HepG2 (cell line): ENCODE results near the gene AANAT. TPM values are rescaled to one million over a fixed set of nuclear protein-coding genes. Genes with fewer than 3 reads are reported as not detected.

Experiments used
- CAMTA2 ChIP-seq: sonication (generic); formaldehyde crosslinking; IDR thresholded peaks from 2 replicates; pipeline ENCODE4 v1.4.0; 2020; ENCODE audit warnings: mild to moderate bottlenecking, missing genetic modification reagents, borderline replicate concordance
- KDM6A ChIP-seq: IDR thresholded peaks from 2 replicates; pipeline ENCODE4 v1.6.1; 2016; ENCODE audit warnings: low read depth
- MAZ ChIP-seq, 2 experiments: sonication (generic) in 1 of 2; formaldehyde crosslinking in 1 of 2; IDR thresholded peaks; 2 replicates each; pipeline versions ENCODE4 v1.5.0 to v1.6.1; 2012 to 2020; ENCODE audit warnings: low read depth in 2 of 2, mild to moderate bottlenecking in 2 of 2, borderline replicate concordance in 1 of 2, improper control_type of control experiment in 1 of 2, low read length in 1 of 2, missing genetic modification reagents in 1 of 2, moderate library complexity in 1 of 2
- NBN ChIP-seq: fragments of 450-650 bp; conservative IDR thresholded peaks from 2 replicates; pipeline ENCODE4 v1.6.1; 2017
- POLR2G ChIP-seq: fragments of 200-400 bp; formaldehyde crosslinking; IDR thresholded peaks from 2 replicates; pipeline ENCODE4 v1.6.1; 2018; ENCODE audit warnings: mild to moderate bottlenecking, low read depth, low read length, moderate library complexity
- REPIN1 ChIP-seq: sonication (generic); formaldehyde crosslinking; IDR thresholded peaks from 2 replicates; pipeline ENCODE4 v1.8.0; 2022; ENCODE audit warnings: missing genetic modification reagents, low read depth, mild to moderate bottlenecking, borderline replicate concordance
- TBX2 ChIP-seq: sonication (generic); formaldehyde crosslinking; IDR thresholded peaks from 2 replicates; pipeline ENCODE4 v1.5.0; 2020; ENCODE audit warnings: missing genetic modification reagents, mild to moderate bottlenecking, borderline replicate concordance
- ZC3H13 ChIP-seq: sonication (generic); formaldehyde crosslinking; IDR thresholded peaks from 2 replicates; pipeline ENCODE4 v1.8.1; 2023; ENCODE audit warnings: mild to moderate bottlenecking, missing genetic modification reagents, moderate library complexity
- ZNF207 ChIP-seq: fragments of 450-650 bp; IDR thresholded peaks from 2 replicates; pipeline ENCODE4 v1.6.1; 2016; ENCODE audit warnings: antibody characterized with exemption, borderline replicate concordance
- ZNF329 ChIP-seq: sonication (generic); formaldehyde crosslinking; IDR thresholded peaks from 2 replicates; pipeline ENCODE4 v1.9.0; 2021; ENCODE audit warnings: low read depth, mild to moderate bottlenecking, missing genetic modification reagents
- ZNF552 ChIP-seq: sonication (generic); formaldehyde crosslinking; IDR thresholded peaks from 2 replicates; pipeline ENCODE4 v1.9.0; 2022; ENCODE audit warnings: missing genetic modification reagents, mild to moderate bottlenecking, borderline replicate concordance
- ZNF564 ChIP-seq: sonication (generic); formaldehyde crosslinking; IDR thresholded peaks from 2 replicates; pipeline ENCODE4 v1.8.1; 2023; ENCODE audit warnings: mild to moderate bottlenecking, missing genetic modification reagents
- ZNF607 ChIP-seq: sonication (generic); formaldehyde crosslinking; IDR thresholded peaks from 2 replicates; pipeline ENCODE4 v1.5.1; 2020; ENCODE audit warnings: missing genetic modification reagents, mild to moderate bottlenecking, borderline replicate concordance
- ZNF615 ChIP-seq: sonication (generic); formaldehyde crosslinking; IDR thresholded peaks from 2 replicates; pipeline ENCODE4 v1.5.0; 2020; ENCODE audit warnings: mild to moderate bottlenecking, missing genetic modification reagents, borderline replicate concordance
- ZNF724P ChIP-seq: sonication (generic); formaldehyde crosslinking; IDR thresholded peaks from 2 replicates; pipeline ENCODE4 v1.8.0; 2022; ENCODE audit warnings: missing genetic modification reagents, borderline replicate concordance
- polyA plus RNA-seq, 8 experiments: library from polyadenylated mRNA; depleted of rRNA in 3 of 8; stranded (reverse) in 7 of 8; unstranded in 1 of 8; fragments of >200 nt; fragmentation: Illumina TruSeq in 4 of 8; extraction: Trizol in 4 of 8; gene quantifications; 2 replicates each; pipeline versions ENCODE4 v1.2.1 to v1.2.3, GENCODE V29; 2011 to 2016; ENCODE audit warnings: low read depth in 4 of 8, missing spikeins in 1 of 8, mixed read lengths in 1 of 8; ENCODE audit not compliant: insufficient read depth in 1 of 8
- total RNA-seq, 5 experiments: library from RNA; depleted of rRNA; stranded (reverse); fragments of >200 nt; fragmentation: Illumina TruSeq; extraction: Trizol; gene quantifications; 2 replicates each; pipeline ENCODE4 v1.2.3, GENCODE V29; 2016; ENCODE audit warnings: low read depth in 1 of 5
- TF ChIP-seq, protein P1 (sequence below): sonication (generic); formaldehyde crosslinking; IDR thresholded peaks from 2 replicates; pipeline ENCODE4 v1.4.0; 2020; ENCODE audit warnings: low read depth, mild to moderate bottlenecking, missing genetic modification reagents
- TF ChIP-seq, protein P2 (sequence below): sonication (generic); formaldehyde crosslinking; IDR thresholded peaks from one replicate; pipeline ENCODE4 v1.5.1; 2020; ENCODE audit warnings: mild to moderate bottlenecking, missing genetic modification reagents; ENCODE audit errors: not compliant biosample characterization
- TF ChIP-seq, protein P3 (sequence below): sonication (generic); formaldehyde crosslinking; IDR thresholded peaks from 2 replicates; pipeline ENCODE4 v1.4.0; 2020; ENCODE audit warnings: mild to moderate bottlenecking, missing genetic modification reagents

Gene AANAT
- total and polyA plus RNA-seq, 2 of the 13 experiments (the other 11 are each of a cell fraction or from before 2014, with no cell fraction given), result 0.07 TPM; not detected in 1

DNA sequence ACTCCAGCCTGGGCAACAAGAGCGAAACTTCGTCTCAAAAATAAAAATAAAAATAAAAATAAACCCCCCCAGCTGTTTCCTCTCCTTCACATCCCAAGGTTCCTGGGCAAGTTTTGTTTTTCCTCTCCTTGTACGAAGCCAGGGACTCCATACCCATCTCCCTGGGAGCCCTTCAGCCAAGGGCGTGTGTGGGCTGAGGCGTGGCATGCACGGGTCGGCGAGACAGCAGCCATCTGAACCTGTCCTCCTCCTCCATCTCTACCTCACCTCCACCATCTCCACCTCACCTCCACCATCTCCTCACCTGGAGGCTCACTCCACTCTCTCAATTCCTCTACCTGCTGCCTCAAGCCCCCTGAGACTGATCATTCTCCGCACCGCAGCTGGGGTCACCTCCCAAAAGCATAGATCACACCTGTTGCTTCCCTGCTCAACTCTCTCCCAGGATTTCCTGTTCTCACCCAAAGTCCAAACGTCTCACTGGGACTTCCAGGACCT, 16.9 kb downstream of the AANAT start (continued):
- TF ChIP-seq, protein P1, sequence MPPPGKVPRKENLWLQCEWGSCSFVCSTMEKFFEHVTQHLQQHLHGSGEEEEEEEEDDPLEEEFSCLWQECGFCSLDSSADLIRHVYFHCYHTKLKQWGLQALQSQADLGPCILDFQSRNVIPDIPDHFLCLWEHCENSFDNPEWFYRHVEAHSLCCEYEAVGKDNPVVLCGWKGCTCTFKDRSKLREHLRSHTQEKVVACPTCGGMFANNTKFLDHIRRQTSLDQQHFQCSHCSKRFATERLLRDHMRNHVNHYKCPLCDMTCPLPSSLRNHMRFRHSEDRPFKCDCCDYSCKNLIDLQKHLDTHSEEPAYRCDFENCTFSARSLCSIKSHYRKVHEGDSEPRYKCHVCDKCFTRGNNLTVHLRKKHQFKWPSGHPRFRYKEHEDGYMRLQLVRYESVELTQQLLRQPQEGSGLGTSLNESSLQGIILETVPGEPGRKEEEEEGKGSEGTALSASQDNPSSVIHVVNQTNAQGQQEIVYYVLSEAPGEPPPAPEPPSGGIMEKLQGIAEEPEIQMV, result no peak
- TF ChIP-seq MAZ (IDR thresholded peaks at IDR 0.05; ENCODE audit: borderline replicate concordance, low read depth, low read length) (no peak), MAZ (CRISPR knock-in tag; IDR thresholded peaks at IDR 0.05; ENCODE audit: low read depth) (no peak), ZNF607 (no peak), CAMTA2 (CRISPR knock-in tag) (no peak), ZNF329 (CRISPR knock-in tag) (no peak), ZNF724P (no peak), ZNF615 (CRISPR knock-in tag) (0 out of 2 replicates have a peak, but pooled peaks have one; percentile 55), NBN (no peak), ZNF552 (no peak), POLR2G (peak; percentile 62; the same call in 1 of the 2 replicates), ZC3H13 (CRISPR knock-in tag) (no peak), REPIN1 (0 out of 2 replicates have a peak, but pooled peaks have one; percentile 35), ZNF207 (no peak), ZNF564 (CRISPR knock-in tag) (no peak), TBX2 (CRISPR knock-in tag) (no peak), KDM6A (CRISPR knock-in tag) (no peak)
- TF ChIP-seq, protein P2, sequence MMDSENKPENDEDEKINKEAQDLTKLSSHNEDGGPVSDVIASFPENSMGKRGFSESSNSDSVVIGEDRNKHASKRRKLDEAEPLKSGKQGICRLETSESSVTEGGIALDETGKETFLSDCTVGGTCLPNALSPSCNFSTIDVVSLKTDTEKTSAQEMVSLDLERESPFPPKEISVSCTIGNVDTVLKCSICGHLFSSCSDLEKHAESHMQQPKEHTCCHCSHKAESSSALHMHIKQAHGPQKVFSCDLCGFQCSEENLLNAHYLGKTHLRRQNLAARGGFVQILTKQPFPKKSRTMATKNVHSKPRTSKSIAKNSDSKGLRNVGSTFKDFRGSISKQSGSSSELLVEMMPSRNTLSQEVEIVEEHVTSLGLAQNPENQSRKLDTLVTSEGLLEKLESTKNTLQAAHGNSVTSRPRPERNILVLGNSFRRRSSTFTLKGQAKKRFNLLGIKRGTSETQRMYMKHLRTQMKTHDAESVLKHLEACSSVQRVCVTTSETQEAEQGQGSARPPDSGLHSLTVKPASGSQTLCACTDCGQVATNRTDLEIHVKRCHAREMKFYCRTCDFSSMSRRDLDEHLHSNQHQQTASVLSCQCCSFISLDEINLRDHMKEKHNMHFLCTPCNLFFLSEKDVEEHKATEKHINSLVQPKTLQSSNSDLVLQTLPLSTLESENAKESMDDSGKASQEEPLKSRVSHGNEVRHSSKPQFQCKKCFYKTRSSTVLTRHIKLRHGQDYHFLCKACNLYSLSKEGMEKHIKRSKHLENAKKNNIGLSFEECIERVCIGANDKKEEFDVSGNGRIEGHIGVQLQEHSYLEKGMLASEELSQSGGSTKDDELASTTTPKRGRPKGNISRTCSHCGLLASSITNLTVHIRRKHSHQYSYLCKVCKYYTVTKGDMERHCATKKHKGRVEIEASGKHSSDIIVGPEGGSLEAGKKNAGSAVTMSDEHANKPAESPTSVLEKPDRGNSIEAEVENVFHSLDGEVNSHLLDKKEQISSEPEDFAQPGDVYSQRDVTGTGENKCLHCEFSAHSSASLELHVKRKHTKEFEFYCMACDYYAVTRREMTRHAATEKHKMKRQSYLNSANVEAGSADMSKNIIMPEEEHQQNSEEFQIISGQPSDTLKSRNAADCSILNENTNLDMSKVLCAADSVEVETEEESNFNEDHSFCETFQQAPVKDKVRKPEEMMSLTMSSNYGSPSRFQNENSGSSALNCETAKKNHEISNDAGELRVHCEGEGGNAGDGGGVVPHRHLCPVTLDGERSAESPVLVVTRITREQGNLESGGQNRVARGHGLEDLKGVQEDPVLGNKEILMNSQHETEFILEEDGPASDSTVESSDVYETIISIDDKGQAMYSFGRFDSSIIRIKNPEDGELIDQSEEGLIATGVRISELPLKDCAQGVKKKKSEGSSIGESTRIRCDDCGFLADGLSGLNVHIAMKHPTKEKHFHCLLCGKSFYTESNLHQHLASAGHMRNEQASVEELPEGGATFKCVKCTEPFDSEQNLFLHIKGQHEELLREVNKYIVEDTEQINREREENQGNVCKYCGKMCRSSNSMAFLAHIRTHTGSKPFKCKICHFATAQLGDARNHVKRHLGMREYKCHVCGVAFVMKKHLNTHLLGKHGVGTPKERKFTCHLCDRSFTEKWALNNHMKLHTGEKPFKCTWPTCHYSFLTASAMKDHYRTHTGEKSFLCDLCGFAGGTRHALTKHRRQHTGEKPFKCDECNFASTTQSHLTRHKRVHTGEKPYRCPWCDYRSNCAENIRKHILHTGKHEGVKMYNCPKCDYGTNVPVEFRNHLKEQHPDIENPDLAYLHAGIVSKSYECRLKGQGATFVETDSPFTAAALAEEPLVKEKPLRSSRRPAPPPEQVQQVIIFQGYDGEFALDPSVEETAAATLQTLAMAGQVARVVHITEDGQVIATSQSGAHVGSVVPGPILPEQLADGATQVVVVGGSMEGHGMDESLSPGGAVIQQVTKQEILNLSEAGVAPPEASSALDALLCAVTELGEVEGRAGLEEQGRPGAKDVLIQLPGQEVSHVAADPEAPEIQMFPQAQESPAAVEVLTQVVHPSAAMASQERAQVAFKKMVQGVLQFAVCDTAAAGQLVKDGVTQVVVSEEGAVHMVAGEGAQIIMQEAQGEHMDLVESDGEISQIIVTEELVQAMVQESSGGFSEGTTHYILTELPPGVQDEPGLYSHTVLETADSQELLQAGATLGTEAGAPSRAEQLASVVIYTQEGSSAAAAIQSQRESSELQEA, result no peak
- TF ChIP-seq, protein P3, sequence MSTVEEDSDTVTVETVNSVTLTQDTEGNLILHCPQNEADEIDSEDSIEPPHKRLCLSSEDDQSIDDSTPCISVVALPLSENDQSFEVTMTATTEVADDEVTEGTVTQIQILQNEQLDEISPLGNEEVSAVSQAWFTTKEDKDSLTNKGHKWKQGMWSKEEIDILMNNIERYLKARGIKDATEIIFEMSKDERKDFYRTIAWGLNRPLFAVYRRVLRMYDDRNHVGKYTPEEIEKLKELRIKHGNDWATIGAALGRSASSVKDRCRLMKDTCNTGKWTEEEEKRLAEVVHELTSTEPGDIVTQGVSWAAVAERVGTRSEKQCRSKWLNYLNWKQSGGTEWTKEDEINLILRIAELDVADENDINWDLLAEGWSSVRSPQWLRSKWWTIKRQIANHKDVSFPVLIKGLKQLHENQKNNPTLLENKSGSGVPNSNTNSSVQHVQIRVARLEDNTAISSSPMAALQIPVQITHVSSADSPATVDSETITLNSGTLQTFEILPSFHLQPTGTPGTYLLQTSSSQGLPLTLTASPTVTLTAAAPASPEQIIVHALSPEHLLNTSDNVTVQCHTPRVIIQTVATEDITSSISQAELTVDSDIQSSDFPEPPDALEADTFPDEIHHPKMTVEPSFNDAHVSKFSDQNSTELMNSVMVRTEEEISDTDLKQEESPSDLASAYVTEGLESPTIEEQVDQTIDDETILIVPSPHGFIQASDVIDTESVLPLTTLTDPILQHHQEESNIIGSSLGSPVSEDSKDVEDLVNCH (CRISPR knock-in tag), result no peak
